B cell (primary cell): Measurements from ENCODE around the gene ZFHX2. TPM values are rescaled to one million over a fixed set of nuclear protein-coding genes. Genes with fewer than 3 reads are reported as not detected.

Experiments
- ATAC-seq: fragments of 200-7000 bp; cut with Tn5 transposase; one replicate; pipeline ENCODE4 v1.10.0; 2021; ENCODE audit warnings: low read depth, mild to moderate bottlenecking, moderate number of reproducible peaks, moderate library complexity
- CTCF ChIA-PET: fragments of 350-600 bp; sonication (Branson Sonifier 250); formaldehyde crosslinking; loops from one replicate; lab custom pipeline; 2021; ENCODE audit warnings: antibody characterized with exemption, inconsistent platforms; lab: Charles Lee
- POLR2A ChIA-PET: fragments of 350-600 bp; sonication (Branson Sonifier 250); formaldehyde crosslinking; loops from one replicate; lab custom pipeline; 2021; ENCODE audit warnings: antibody characterized with exemption; lab: Charles Lee
- DNase-seq: peaks from one replicate; pipeline ENCODE4 v3.0.0; 2013
- H2AFZ ChIP-seq: 2 replicates; pipeline ENCODE4 v1.6.1; 2012; ENCODE audit warnings: mild to moderate bottlenecking, low read depth, low read length; ENCODE audit not compliant: insufficient read depth, poor library complexity, severe bottlenecking
- H3K27ac ChIP-seq, 2 donors: 1 replicate in 1 of 2; 2 replicates in 1 of 2; pipeline ENCODE4 v1.5.1; 2012 to 2013; ENCODE audit warnings: low read length in 2 of 2, mild to moderate bottlenecking in 2 of 2, moderate library complexity in 1 of 2
- H3K27me3 ChIP-seq, 4 experiments: fragments of 200-600 bp in 1 of 4; sonication (generic) in 1 of 4; replicated peaks in 1 of 4; 1 replicate in 2 of 4; 2 replicates in 2 of 4; pipeline versions ENCODE4 v1.6.1 to v1.7.0; 2013 to 2016; ENCODE audit warnings: low read length in 3 of 4, mild to moderate bottlenecking in 2 of 4, mixed read lengths in 1 of 4, moderate library complexity in 1 of 4; ENCODE audit not compliant: insufficient read depth in 4 of 4, control insufficient read depth in 3 of 4; ENCODE audit errors: control extremely low read depth in 1 of 4
- H3K36me3 ChIP-seq, 2 experiments: replicated peaks in 1 of 2; 1 replicate in 1 of 2; 2 replicates in 1 of 2; pipeline versions ENCODE4 v1.6.1 to v1.7.1; 2013; ENCODE audit warnings: low read length in 1 of 2; ENCODE audit not compliant: insufficient read depth in 2 of 2, control insufficient read depth in 1 of 2; ENCODE audit errors: control extremely low read depth in 1 of 2, extremely low read depth in 1 of 2
- H3K4me1 ChIP-seq, 2 donors: fragments of 200-600 bp in 1 of 2; sonication (generic) in 1 of 2; 1 replicate in 1 of 2; 2 replicates in 1 of 2; pipeline versions ENCODE4 v1.5.1 to v1.6.1; 2013 to 2017; ENCODE audit warnings: low read length in 2 of 2; ENCODE audit not compliant: control insufficient read depth in 2 of 2, insufficient read depth in 2 of 2
- H3K4me2 ChIP-seq: replicated peaks from 2 replicates; pipeline ENCODE3; 2012; ENCODE audit warnings: mild to moderate bottlenecking, low read depth, low read length; ENCODE audit not compliant: poor library complexity, severe bottlenecking
- H3K4me3 ChIP-seq, 5 experiments: fragments of 200-600 bp in 1 of 5; sonication (generic) in 1 of 5; 1 replicate in 3 of 5; 2 replicates in 2 of 5; pipeline versions ENCODE4 v1.5.1 to v1.7.0; 2011 to 2016; ENCODE audit warnings: low read length in 4 of 5, mild to moderate bottlenecking in 4 of 5, low read depth in 2 of 5, control low read depth in 1 of 5, moderate library complexity in 1 of 5; ENCODE audit not compliant: insufficient read depth in 1 of 5; ENCODE audit errors: control extremely low read depth in 1 of 5, extremely low read depth in 1 of 5
- H3K79me2 ChIP-seq: fragments of 200-600 bp; sonication (generic); one replicate; pipeline ENCODE4 v1.6.0; 2016; ENCODE audit warnings: low read length; ENCODE audit not compliant: control insufficient read depth, insufficient read depth
- H3K9ac ChIP-seq: fragments of 200-600 bp; sonication (generic); 2 replicates; pipeline ENCODE4 v1.6.1; 2017; ENCODE audit warnings: mild to moderate bottlenecking, low read length, moderate library complexity
- H3K9me3 ChIP-seq, 3 donors: one replicate each; pipeline versions ENCODE4 v1.6.1 to v1.7.1; 2013; ENCODE audit warnings: low read length in 2 of 3; ENCODE audit not compliant: control insufficient read depth in 2 of 3, insufficient read depth in 1 of 3; ENCODE audit errors: control extremely low read depth in 1 of 3
- H4K20me1 ChIP-seq: 2 replicates; pipeline ENCODE4 v1.6.0; 2012; ENCODE audit warnings: mild to moderate bottlenecking, low read length; ENCODE audit not compliant: insufficient read depth, control insufficient read depth, poor library complexity, severe bottlenecking
- H3K27ac Mint-ChIP-seq: one replicate; pipeline ENCODE4 v1.8.0; 2021; ENCODE audit warnings: mixed read lengths
- H3K27me3 Mint-ChIP-seq: one replicate; pipeline ENCODE4 v1.8.0; 2021; ENCODE audit warnings: mixed read lengths
- H3K4me1 Mint-ChIP-seq: one replicate; pipeline ENCODE4 v1.8.0; 2021; ENCODE audit warnings: mixed read lengths
- H3K4me3 Mint-ChIP-seq: one replicate; pipeline ENCODE4 v1.8.0; 2021; ENCODE audit warnings: mixed read lengths
- H3K9me3 Mint-ChIP-seq: one replicate; pipeline ENCODE4 v1.8.0; 2022; ENCODE audit warnings: mixed read lengths; ENCODE audit not compliant: insufficient read depth
- CTCF ChIP-seq: fragments of 200-600 bp; IDR thresholded peaks from one replicate; pipeline ENCODE4 v1.8.0; 2022; ENCODE audit warnings: antibody characterized with exemption, mild to moderate bottlenecking
- EZH2 ChIP-seq: IDR thresholded peaks from 2 replicates; pipeline ENCODE4 v1.6.1; 2012; ENCODE audit warnings: borderline replicate concordance, low read depth, mild to moderate bottlenecking, moderate library complexity, low read length; ENCODE audit not compliant: insufficient read depth, poor library complexity, severe bottlenecking
- WGBS: methylation state at CpG from one replicate; pipeline ENCODE4 v1.1.5; 2013; ENCODE audit warnings: missing lambda C conversion rate; ENCODE audit not compliant: insufficient coverage; 5-methylcytosine and 5-hydroxymethylcytosine counted together
- intact Hi-C: fragments of 100-400 bp; cut with micrococcal nuclease; formaldehyde crosslinking; loops from one replicate; pipeline ENCODE4 v1.10.0; 2022
- polyA plus RNA-seq: library from polyadenylated mRNA; depleted of rRNA; stranded (reverse); fragments of >200 nt; gene quantifications from 2 replicates; pipeline ENCODE4 v1.2.3, GENCODE V29; 2012
- total RNA-seq, 2 donors: library from RNA; stranded (reverse); fragments of 120-200 nt in 1 of 2; gene quantifications; 1 replicate in 1 of 2; 2 replicates in 1 of 2; pipeline versions ENCODE4 v1.2.3 to v1.2.4, GENCODE V29; 2013 to 2022

ZFHX2 gene
- total and polyA plus RNA-seq, 2 donors (not counting 1 experiment from before 2014, with no cell fraction given) = 0.21 to 2.5 TPM

DNA sequence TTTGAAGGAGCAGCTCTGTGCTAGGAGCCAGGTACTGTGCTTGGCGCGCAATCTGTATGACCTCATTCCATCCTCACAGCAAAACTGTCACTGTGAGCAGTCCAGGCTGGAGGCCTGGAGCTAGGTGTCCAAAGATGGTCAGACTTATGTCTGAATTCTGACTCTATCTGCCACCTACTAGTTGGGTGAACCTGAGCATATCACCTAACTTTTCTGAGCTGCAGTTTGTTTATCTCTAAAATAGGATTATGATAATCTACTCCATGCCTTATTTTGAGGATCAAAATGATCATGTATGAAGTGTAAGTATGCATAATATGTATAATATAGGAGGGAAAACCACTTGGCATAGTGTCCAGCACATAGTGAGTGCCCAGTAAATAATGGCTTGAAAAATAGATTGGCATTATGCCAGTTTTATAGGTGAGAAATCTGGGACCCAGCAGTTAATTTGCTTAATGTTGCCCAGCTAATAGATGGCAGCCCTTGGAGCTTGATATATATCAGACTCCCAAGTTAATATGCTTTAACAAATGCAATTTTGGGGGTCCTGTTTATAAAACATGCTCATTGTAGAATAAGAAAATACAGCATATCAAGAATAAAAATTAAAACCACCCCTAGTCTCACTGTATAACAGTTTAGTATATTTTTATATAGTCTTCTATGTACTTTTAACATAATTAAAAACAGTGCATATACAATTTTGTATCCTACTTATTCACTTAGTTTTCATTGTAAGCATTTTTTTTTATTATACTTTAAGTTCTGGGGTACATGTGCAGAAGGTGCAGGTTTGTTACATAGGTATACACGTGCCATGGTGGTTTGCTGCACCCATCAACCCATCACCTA is 31.6 kb upstream of the ZFHX2 start:
- Histone ChIP-seq H3K4me3 (no peak overlapping the region), H2AFZ (no peak overlapping the region), H3K4me1 (peaks cover 0 to 5% of the 10 kb centered on the region in 2 donors), H3K4me2 (no peak overlapping the region), H3K27me3 (peaks cover 0 to 28% (median 7%) of the 10 kb centered on the region in 4 experiments), H3K9me3 (peaks cover 0 to 4% (median 0%) of the 10 kb centered on the region in 3 donors), H3K9ac (no peak overlapping the region), H3K79me2 (no peaks in the 10 kb centered on the region), H4K20me1 (no peaks in the 10 kb centered on the region), H3K27ac (no peak overlapping the region), H3K36me3 (no peaks in the 10 kb centered on the region)
- ChIA-PET CTCF (no interaction called here), POLR2A (no interaction called here)
- intact Hi-C loops = no loop called here
- no peak overlapping the region for H3K27ac Mint-ChIP-seq
- H3K4me3 Mint-ChIP-seq = no peak overlapping the region
- ATAC-seq = no peak
- H3K4me1 Mint-ChIP-seq = peaks cover 2% of the 10 kb centered on the region
- H3K9me3 Mint-ChIP-seq = no peaks in the 10 kb centered on the region
- DNase-seq = no peak
- peaks cover 54% of the 10 kb centered on the region for H3K27me3 Mint-ChIP-seq
- TF ChIP-seq EZH2 (no peak), CTCF (no peak)
- WGBS = 93% methylated on average over 2 of the region's 3 CpGs

DNA sequence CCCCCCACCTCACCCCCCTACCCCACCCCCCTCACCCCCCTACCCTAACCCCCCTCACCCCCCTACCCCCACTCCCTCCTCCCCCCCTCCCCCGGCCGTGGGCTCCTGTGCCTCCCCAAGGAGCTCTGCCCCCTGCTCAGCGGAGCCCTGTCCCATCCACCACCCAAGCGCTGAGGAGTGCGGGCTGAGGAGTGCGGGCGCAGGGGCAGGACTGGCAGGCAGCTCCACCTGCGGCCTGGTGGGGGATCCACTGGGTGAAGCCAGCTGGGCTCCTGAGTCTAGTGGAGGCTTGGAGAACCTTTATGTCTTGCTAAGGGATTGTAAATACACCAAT is 29.4 kb upstream of the ZFHX2 start:
- Mint-ChIP-seq H3K27ac (no peak overlapping the region), H3K4me3 (no peak overlapping the region), H3K27me3 (peaks cover 54% of the 10 kb centered on the region), H3K9me3 (no peaks in the 10 kb centered on the region), H3K4me1 (peaks cover 12% of the 10 kb centered on the region)
- intact Hi-C loops = no loop called here
- Histone ChIP-seq H3K4me1 (peaks cover 20 to 27% of the 10 kb centered on the region in 2 donors), H4K20me1 (no peaks in the 10 kb centered on the region), H2AFZ (no peak overlapping the region), H3K4me2 (no peak overlapping the region), H3K27me3 (peaks cover 0 to 48% (median 20%) of the 10 kb centered on the region in 4 experiments), H3K36me3 (no peaks in the 10 kb centered on the region), H3K27ac (no peak overlapping the region), H3K4me3 (no peak overlapping the region), H3K9ac (no peak overlapping the region), H3K79me2 (no peaks in the 10 kb centered on the region), H3K9me3 (peaks cover 0 to 15% (median 0%) of the 10 kb centered on the region in 3 donors)
- DNase-seq (no peak), ATAC-seq (no peak)
- no peak for TF ChIP-seq CTCF
- TF ChIP-seq EZH2 = no peak
- WGBS = 98% methylated on average over 5 of the region's 8 CpGs
- ChIA-PET POLR2A (no interaction called here), CTCF (interaction anchor here (2.4 kb wide), 1 partner anchor 9 kb away, joined by 12 read pairs; no protein-coding TSS in a partner anchor)
